ENCODE data around the gene RFX5. TPM values are rescaled to one million over a fixed set of nuclear protein-coding genes. Genes with fewer than 3 reads are reported as not detected.

RFX5 gene
- total RNA-seq, 1 experiment from 2014 or later = 52.7 TPM

DNA sequence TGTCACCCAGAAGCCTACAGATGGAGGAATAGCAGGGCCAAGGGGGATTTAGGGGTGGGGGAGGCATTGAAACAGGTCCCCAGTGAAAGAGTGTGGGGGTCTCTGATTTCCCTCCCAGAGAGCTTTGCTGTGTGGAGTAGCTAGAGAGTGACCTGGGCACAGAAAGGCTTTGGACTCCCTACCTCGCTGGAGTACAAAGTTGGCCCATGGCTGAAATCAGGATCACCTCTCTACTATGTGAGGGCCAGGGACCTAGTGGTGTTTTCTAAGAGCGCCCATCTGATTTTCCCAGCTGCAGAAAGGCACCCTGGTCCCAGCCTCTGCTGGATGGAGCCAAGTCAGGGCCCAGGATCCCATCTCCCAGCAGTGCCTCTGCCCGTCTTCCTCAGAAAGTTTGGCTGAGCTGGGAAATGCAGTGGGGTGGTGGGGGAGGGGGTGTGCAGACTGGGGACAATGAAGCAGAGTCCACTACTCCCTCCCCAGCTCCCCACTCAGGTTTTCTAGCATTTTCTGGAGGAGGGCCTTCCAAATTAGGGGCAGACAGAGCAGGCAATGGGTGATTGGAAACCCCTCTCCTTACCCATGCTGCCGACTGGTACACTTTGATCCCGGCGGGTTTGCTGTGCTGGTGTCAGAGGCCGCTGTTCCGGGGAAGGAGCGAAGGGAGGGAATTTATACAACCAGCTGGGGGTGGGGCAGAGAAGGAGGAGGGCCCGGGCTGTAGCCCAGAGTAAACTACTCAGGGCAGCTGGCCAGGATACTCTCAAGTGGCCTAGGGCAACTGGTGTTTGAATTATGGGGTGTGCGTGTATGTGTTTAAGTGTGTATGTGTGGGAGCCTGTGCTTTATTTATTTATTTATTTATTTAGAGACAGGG lies 25.2 kb upstream of the RFX5 start, which contains the start of gene SELENBP1:
Gene SELENBP1, minus strand, starts transcription at position 648 of the 877 bp plus-strand sequence. Its CDS starts 64 bp downstream, at position 584.
- H3K9me3 ChIP-seq (ENCODE audit: control insufficient read depth in 1 of 2, insufficient read depth in 1 of 2, low read depth in 1 of 2, low read length in 2 of 2) = no peaks in the 10 kb centered on the region
- no peak within 1 kb of the TSS for H2AFZ ChIP-seq (ENCODE audit: low read depth, low read length, poor library complexity, severe bottlenecking)
- H3K9me2 ChIP-seq (ENCODE audit: insufficient read depth) = no peaks in the 10 kb centered on the region
- ATAC-seq = no peak
- H3K4me3 ChIP-seq (replicated peaks in 1 of 2; ENCODE audit: low read depth in 1 of 2, low read length in 2 of 2) = no peak within 1 kb of the TSS
- no peak within 1 kb of the TSS for H3K9ac ChIP-seq (ENCODE audit: low read length)
- no peak within 1 kb of the TSS for H3K27ac ChIP-seq (ENCODE audit: low read depth, low read length)
- H3K36me3 ChIP-seq (ENCODE audit: control insufficient read depth in 1 of 2, insufficient read depth in 2 of 2, low read length in 2 of 2) = no peaks in the 10 kb centered on the region
- H3K27me3 ChIP-seq (ENCODE audit: insufficient read depth, low read length) = no peaks in the 10 kb centered on the region
- ChIA-PET RAD21 (ENCODE audit: low non-redundant PET in 1 of 2, low total read pairs in 2 of 2, uncharacterized antibody in 2 of 2, unreplicated experiment in 2 of 2) (no interaction called here), POLR2A (interaction anchor here (0.6 kb wide), 1 partner anchor 22 kb away, joined by 4 read pairs; no protein-coding TSS in a partner anchor), CTCF (no interaction called here)
- no peaks in the 10 kb centered on the region for H4K20me1 ChIP-seq (ENCODE audit: insufficient read depth)
- H3K4me2 ChIP-seq (ENCODE audit: low read length) = no peak within 1 kb of the TSS
- TF ChIP-seq FOSL1 (IDR thresholded peaks at IDR 0.05; ENCODE audit: low read depth) (no peak), SP1 (IDR thresholded peaks at IDR 0.05; ENCODE audit: low read depth) (no peak), JUND (IDR thresholded peaks at IDR 0.05) (no peak), CEBPB (IDR thresholded peaks at IDR 0.05; ENCODE audit: low read depth) (no peak), RAD21 (IDR thresholded peaks at IDR 0.05; ENCODE audit: low read depth) (no peak), EGR1 (IDR thresholded peaks at IDR 0.05; ENCODE audit: low read depth) (no peak), POLR2A (IDR thresholded peaks at IDR 0.05; ENCODE audit: borderline replicate concordance, extremely low read depth, insufficient read depth, insufficient read length) (no peak), SIN3A (IDR thresholded peaks at IDR 0.05; ENCODE audit: low read depth) (no peak), CBX3 (IDR thresholded peaks at IDR 0.05; ENCODE audit: low read depth) (no peak), TCF7L2 (IDR thresholded peaks at IDR 0.05; ENCODE audit: borderline replicate concordance, extremely low read depth, insufficient read depth, insufficient read length) (no peak), ELF1 (IDR thresholded peaks at IDR 0.05; ENCODE audit: borderline replicate concordance, low read depth) (no peak)
- TF ChIP-seq, protein P1, sequence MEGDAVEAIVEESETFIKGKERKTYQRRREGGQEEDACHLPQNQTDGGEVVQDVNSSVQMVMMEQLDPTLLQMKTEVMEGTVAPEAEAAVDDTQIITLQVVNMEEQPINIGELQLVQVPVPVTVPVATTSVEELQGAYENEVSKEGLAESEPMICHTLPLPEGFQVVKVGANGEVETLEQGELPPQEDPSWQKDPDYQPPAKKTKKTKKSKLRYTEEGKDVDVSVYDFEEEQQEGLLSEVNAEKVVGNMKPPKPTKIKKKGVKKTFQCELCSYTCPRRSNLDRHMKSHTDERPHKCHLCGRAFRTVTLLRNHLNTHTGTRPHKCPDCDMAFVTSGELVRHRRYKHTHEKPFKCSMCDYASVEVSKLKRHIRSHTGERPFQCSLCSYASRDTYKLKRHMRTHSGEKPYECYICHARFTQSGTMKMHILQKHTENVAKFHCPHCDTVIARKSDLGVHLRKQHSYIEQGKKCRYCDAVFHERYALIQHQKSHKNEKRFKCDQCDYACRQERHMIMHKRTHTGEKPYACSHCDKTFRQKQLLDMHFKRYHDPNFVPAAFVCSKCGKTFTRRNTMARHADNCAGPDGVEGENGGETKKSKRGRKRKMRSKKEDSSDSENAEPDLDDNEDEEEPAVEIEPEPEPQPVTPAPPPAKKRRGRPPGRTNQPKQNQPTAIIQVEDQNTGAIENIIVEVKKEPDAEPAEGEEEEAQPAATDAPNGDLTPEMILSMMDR (IDR thresholded peaks at IDR 0.05 in 2 of 3, conservative IDR thresholded peaks at IDR 0.05 in 1 of 3; ENCODE audit: borderline replicate concordance in 1 of 3, insufficient read depth in 1 of 3, low read depth in 2 of 3, low read length in 2 of 3) = no peak
- TF ChIP-seq, protein P2, sequence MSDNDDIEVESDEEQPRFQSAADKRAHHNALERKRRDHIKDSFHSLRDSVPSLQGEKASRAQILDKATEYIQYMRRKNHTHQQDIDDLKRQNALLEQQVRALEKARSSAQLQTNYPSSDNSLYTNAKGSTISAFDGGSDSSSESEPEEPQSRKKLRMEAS (IDR thresholded peaks at IDR 0.05) = no peak
- TF ChIP-seq, protein P3, sequence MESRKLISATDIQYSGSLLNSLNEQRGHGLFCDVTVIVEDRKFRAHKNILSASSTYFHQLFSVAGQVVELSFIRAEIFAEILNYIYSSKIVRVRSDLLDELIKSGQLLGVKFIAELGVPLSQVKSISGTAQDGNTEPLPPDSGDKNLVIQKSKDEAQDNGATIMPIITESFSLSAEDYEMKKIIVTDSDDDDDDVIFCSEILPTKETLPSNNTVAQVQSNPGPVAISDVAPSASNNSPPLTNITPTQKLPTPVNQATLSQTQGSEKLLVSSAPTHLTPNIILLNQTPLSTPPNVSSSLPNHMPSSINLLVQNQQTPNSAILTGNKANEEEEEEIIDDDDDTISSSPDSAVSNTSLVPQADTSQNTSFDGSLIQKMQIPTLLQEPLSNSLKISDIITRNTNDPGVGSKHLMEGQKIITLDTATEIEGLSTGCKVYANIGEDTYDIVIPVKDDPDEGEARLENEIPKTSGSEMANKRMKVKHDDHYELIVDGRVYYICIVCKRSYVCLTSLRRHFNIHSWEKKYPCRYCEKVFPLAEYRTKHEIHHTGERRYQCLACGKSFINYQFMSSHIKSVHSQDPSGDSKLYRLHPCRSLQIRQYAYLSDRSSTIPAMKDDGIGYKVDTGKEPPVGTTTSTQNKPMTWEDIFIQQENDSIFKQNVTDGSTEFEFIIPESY (IDR thresholded peaks at IDR 0.05; ENCODE audit: extremely low read depth, insufficient replicate concordance, low read length) = no peak
- TF ChIP-seq, protein P4, sequence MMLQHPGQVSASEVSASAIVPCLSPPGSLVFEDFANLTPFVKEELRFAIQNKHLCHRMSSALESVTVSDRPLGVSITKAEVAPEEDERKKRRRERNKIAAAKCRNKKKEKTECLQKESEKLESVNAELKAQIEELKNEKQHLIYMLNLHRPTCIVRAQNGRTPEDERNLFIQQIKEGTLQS (IDR thresholded peaks at IDR 0.05) = no peak
- BruUV-seq (replicated peaks) = no TSS peak
- intact Hi-C loops (cut with micrococcal nuclease) = no loop called here
- peaks cover 0 to 2% of the 10 kb centered on the region in 2 experiments; a peak in 1 of 4 replicates for H3K4me1 ChIP-seq (ENCODE audit: control insufficient read depth in 1 of 2, insufficient read depth in 2 of 2, low read length in 2 of 2)
- DNase-seq (ENCODE audit: low read depth, low spot score) = no peak
- no peaks in the 10 kb centered on the region for H3K79me2 ChIP-seq (ENCODE audit: insufficient read depth, low read length)

Data from HCT116 (cell line).